DOHH2 (cell line): ENCODE data around the gene CWC27.

ENCODE experiments used
- CTCF ChIP-seq: fragments of 200-600 bp; sonication (generic); IDR thresholded peaks from one replicate; pipeline ENCODE4 v1.5.1; 2014; ENCODE audit warnings: antibody characterized with exemption, mild to moderate bottlenecking, low read depth, low read length; ENCODE audit not compliant: poor library complexity, severe bottlenecking
- EZH2phosphoT487 ChIP-seq: fragments of 200-600 bp; sonication (generic); IDR thresholded peaks from 2 replicates; pipeline ENCODE4 v1.6.1; 2017; ENCODE audit warnings: borderline replicate concordance, mild to moderate bottlenecking, antibody characterized with exemption, low read length, moderate library complexity, mixed read lengths

- no peak for TF ChIP-seq CTCF
- TF ChIP-seq EZH2phosphoT487 = no peak
Observed at GRCh38 chr5:64971513-64971912, 202.8 kb downstream of the CWC27 start.
